Smooth muscle cell (in vitro differentiated cells): ENCODE measurements around the gene PTPN2. TPM values are rescaled to one million over a fixed set of nuclear protein-coding genes. Genes with fewer than 3 reads are reported as not detected.

Source experiments
- DNase-seq: peaks from one replicate; lab custom pipeline; 2025; ENCODE audit not compliant: unreplicated experiment; lab: John Stamatoyannopoulos, UW
- H2AFZ ChIP-seq: fragments of 200-600 bp; sonication (generic); 2 replicates; pipeline ENCODE4 v1.6.0; 2016; ENCODE audit warnings: antibody characterized with exemption, low read depth, mild to moderate bottlenecking
- H3F3A ChIP-seq: fragments of 200-600 bp; sonication (generic); 2 replicates; pipeline ENCODE4 v1.6.0; 2017; ENCODE audit warnings: antibody characterized with exemption, low read depth
- H3K27ac ChIP-seq: fragments of 200-600 bp; sonication (generic); 2 replicates; pipeline ENCODE4 v1.5.1; 2016; ENCODE audit warnings: low read depth, mild to moderate bottlenecking
- H3K27me3 ChIP-seq: fragments of 200-600 bp; sonication (generic); 2 replicates; pipeline ENCODE4 v1.6.1; 2016; ENCODE audit warnings: low read depth, mild to moderate bottlenecking
- H3K36me3 ChIP-seq: fragments of 200-600 bp; sonication (generic); 2 replicates; pipeline ENCODE4 v1.5.1; 2016; ENCODE audit warnings: low read depth
- H3K4me1 ChIP-seq: fragments of 200-600 bp; sonication (generic); 2 replicates; pipeline ENCODE4 v1.5.1; 2016; ENCODE audit warnings: low read depth
- H3K4me2 ChIP-seq: fragments of 200-600 bp; sonication (generic); 2 replicates; pipeline ENCODE4 v1.6.0; 2016; ENCODE audit warnings: mild to moderate bottlenecking
- H3K4me3 ChIP-seq: fragments of 200-600 bp; sonication (generic); 2 replicates; pipeline ENCODE4 v1.5.1; 2016; ENCODE audit warnings: mild to moderate bottlenecking
- H3K79me2 ChIP-seq: fragments of 200-600 bp; sonication (generic); 2 replicates; pipeline ENCODE4 v1.6.0; 2016; ENCODE audit warnings: low read depth, mild to moderate bottlenecking
- H3K9ac ChIP-seq: fragments of 200-600 bp; sonication (generic); 2 replicates; pipeline ENCODE4 v1.6.0; 2016; ENCODE audit warnings: low read depth
- H3K9me3 ChIP-seq: fragments of 200-600 bp; sonication (generic); replicated peaks from 2 replicates; pipeline ENCODE4 v1.5.1; 2016; ENCODE audit warnings: low read depth
- H4K20me1 ChIP-seq: fragments of 200-600 bp; sonication (generic); 2 replicates; pipeline ENCODE4 v1.6.0; 2016; ENCODE audit warnings: low read depth
- CTCF ChIP-seq: fragments of 200-600 bp; sonication (generic); IDR thresholded peaks from 2 replicates; pipeline ENCODE4 v1.5.1; 2017; ENCODE audit warnings: borderline replicate concordance, mild to moderate bottlenecking, antibody characterized with exemption; ENCODE audit not compliant: insufficient read depth, poor library complexity, severe bottlenecking
- WGBS: methylation state at CpG from one replicate; pipeline ENCODE4 v1.1.7; 2016; ENCODE audit warnings: low lambda C conversion rate; 5-methylcytosine and 5-hydroxymethylcytosine counted together
- polyA plus RNA-seq: library from polyadenylated mRNA; unstranded; fragments of >200 nt; fragmentation: Nextera tagmentation; extraction: Ambion mirVana; gene quantifications from 2 replicates; pipeline ENCODE4 v1.2.1, GENCODE V29; 2016
- total RNA-seq: library from RNA; depleted of rRNA; stranded (reverse); fragments of >200 nt; gene quantifications from 2 replicates; pipeline ENCODE4 v1.2.3, GENCODE V29; 2014

The PTPN2 gene
- total and polyA plus RNA-seq, 2 experiments from 2014 or later: 17.1 to 48.7 TPM

GRCh38 chr18:12839526-12840196 lies 44.4 kb downstream of the PTPN2 start:
- H3K4me1 ChIP-seq: peaks cover 10% of the 10 kb centered on the region
- no peak overlapping the region for H2AFZ ChIP-seq
- peaks cover 14% of the 10 kb centered on the region for H3K79me2 ChIP-seq
- H3K9ac ChIP-seq: peak overlapping the region; percentile 17
- DNase-seq: no peak
- no peak for TF ChIP-seq CTCF
- no peaks in the 10 kb centered on the region for H3K9me3 ChIP-seq
- peak overlapping the region; percentile 32 for H3K4me2 ChIP-seq
- no peaks in the 10 kb centered on the region for H3K36me3 ChIP-seq
- peaks cover 23% of the 10 kb centered on the region for H4K20me1 ChIP-seq
- no peak overlapping the region for H3K4me3 ChIP-seq
- no peaks in the 10 kb centered on the region for H3K27me3 ChIP-seq
- 94% methylated on average over 1 of the region's 1 CpG for WGBS
- H3K27ac ChIP-seq: peak overlapping the region; percentile 73
- H3F3A ChIP-seq: no peaks in the 10 kb centered on the region

- no peaks in the 10 kb centered on the region for H3K27me3 ChIP-seq
- H3K4me3 ChIP-seq: no peak overlapping the region
- no peak overlapping the region for H2AFZ ChIP-seq
- H3K4me2 ChIP-seq: peak overlapping the region; percentile 30
- peak overlapping the region; percentile 17 for H3K9ac ChIP-seq
- no peak for DNase-seq
- H3K36me3 ChIP-seq: no peaks in the 10 kb centered on the region
- H4K20me1 ChIP-seq: peaks cover 21% of the 10 kb centered on the region
- 79% methylated on average over 2 of the region's 2 CpGs for WGBS
- no peaks in the 10 kb centered on the region for H3F3A ChIP-seq
- no peak for TF ChIP-seq CTCF
- peaks cover 14% of the 10 kb centered on the region for H3K79me2 ChIP-seq
- no peaks in the 10 kb centered on the region for H3K9me3 ChIP-seq
- peaks cover 10% of the 10 kb centered on the region for H3K4me1 ChIP-seq
- peak overlapping the region; percentile 73 for H3K27ac ChIP-seq
Observed at GRCh38 chr18:12839057-12839525, 44.9 kb downstream of the PTPN2 start.

- Histone ChIP-seq H3K4me2 (peak overlapping the region; percentile 67), H3K4me3 (peak overlapping the region; percentile 9), H4K20me1 (peaks cover 13% of the 10 kb centered on the region), H3K4me1 (peaks cover 10% of the 10 kb centered on the region), H3F3A (no peaks in the 10 kb centered on the region), H3K79me2 (peaks cover 14% of the 10 kb centered on the region), H3K27ac (peak overlapping the region; percentile 87), H3K27me3 (no peaks in the 10 kb centered on the region), H3K9me3 (no peaks in the 10 kb centered on the region), H3K9ac (peak overlapping the region; percentile 14), H2AFZ (no peak overlapping the region), H3K36me3 (no peaks in the 10 kb centered on the region)
- 40% methylated on average over 4 of the region's 4 CpGs for WGBS
- no peak for DNase-seq
- TF ChIP-seq CTCF: no peak
Observed at GRCh38 chr18:12838178-12838634, 45.8 kb downstream of the PTPN2 start.

- Histone ChIP-seq H3K27ac (peak overlapping the region; percentile 87), H2AFZ (no peak overlapping the region), H4K20me1 (peaks cover 13% of the 10 kb centered on the region)
Observed at GRCh38 chr18:12837747-12838146, 46.3 kb downstream of the PTPN2 start.

More at GRCh38 chr18:12837747-12838146, 46.3 kb downstream of the PTPN2 start:
- H3K79me2 ChIP-seq: peaks cover 14% of the 10 kb centered on the region
- H3K36me3 ChIP-seq: no peaks in the 10 kb centered on the region
- H3K9me3 ChIP-seq: no peaks in the 10 kb centered on the region
- peak overlapping the region; percentile 9 for H3K4me3 ChIP-seq
- peak overlapping the region; percentile 67 for H3K4me2 ChIP-seq
- H3K9ac ChIP-seq: peak overlapping the region; percentile 14
- no peak for DNase-seq
- peaks cover 10% of the 10 kb centered on the region for H3K4me1 ChIP-seq
- H3K27me3 ChIP-seq: no peaks in the 10 kb centered on the region
- no peaks in the 10 kb centered on the region for H3F3A ChIP-seq
- TF ChIP-seq CTCF: no peak
